Measurements from ENCODE around the gene PLEKHA8. TPM values are rescaled to one million over a fixed set of nuclear protein-coding genes. Genes with fewer than 3 reads are reported as not detected.

PLEKHA8 gene
- total RNA-seq, 4 donors from 2014 or later: 5.7 to 12.4 (median 7.2) TPM

GRCh38 chr7:30148426-30148825, 120.2 kb downstream of the PLEKHA8 start:
- Histone ChIP-seq H3K4me1 (peaks cover 25% of the 10 kb centered on the region), H3K4me3 (no peak overlapping the region), H3K9me3 (no peaks in the 10 kb centered on the region), H3K27me3 (no peaks in the 10 kb centered on the region), H3K27ac (peak overlapping the region; percentile 51), H3K36me3 (peaks cover 13% of the 10 kb centered on the region)
- DNase-seq (ENCODE audit: low spot score in 2 of 2): no peak
- TF ChIP-seq POLR2A (IDR thresholded peaks at IDR 0.05): no peak
- no peak for TF ChIP-seq POLR2AphosphoS5 (IDR thresholded peaks at IDR 0.05)
- no peak for TF ChIP-seq EP300 (IDR thresholded peaks at IDR 0.05)
- no peak for TF ChIP-seq CTCF (IDR thresholded peaks at IDR 0.05)
- 98% methylated on average over 5 of the region's 5 CpGs for WGBS

GRCh38 chr7:30148951-30149459, 120.8 kb downstream of the PLEKHA8 start:
- no peak for DNase-seq (ENCODE audit: low spot score in 2 of 2)
- TF ChIP-seq CTCF (IDR thresholded peaks at IDR 0.05): no peak
- TF ChIP-seq POLR2AphosphoS5 (IDR thresholded peaks at IDR 0.05): peak in 1 of 3 donors; percentile 11
- Histone ChIP-seq H3K27me3 (no peaks in the 10 kb centered on the region), H3K36me3 (peaks cover 17% of the 10 kb centered on the region), H3K4me3 (peak overlapping the region; percentile 7), H3K27ac (peak overlapping the region; percentile 56), H3K4me1 (peaks cover 19% of the 10 kb centered on the region), H3K9me3 (no peaks in the 10 kb centered on the region)
- WGBS: 44% methylated on average over 10 of the region's 13 CpGs

GRCh38 chr7:30149640-30150272, 121.5 kb downstream of the PLEKHA8 start:
- Histone ChIP-seq H3K36me3 (peaks cover 25% of the 10 kb centered on the region), H3K27ac (peak overlapping the region; percentile 56)
- WGBS: 83% methylated on average over 7 of the region's 7 CpGs

GRCh38 chr7:30150711-30151110, 122.5 kb downstream of the PLEKHA8 start:
- H3K4me1 ChIP-seq: peaks cover 13% of the 10 kb centered on the region
- no peak for TF ChIP-seq POLR2AphosphoS5 (IDR thresholded peaks at IDR 0.05)
- H3K9me3 ChIP-seq: no peaks in the 10 kb centered on the region
- H3K36me3 ChIP-seq: peaks cover 32% of the 10 kb centered on the region
- H3K4me3 ChIP-seq: no peak overlapping the region
- no peak for DNase-seq (ENCODE audit: low spot score in 2 of 2)
- 95% methylated on average over 7 of the region's 7 CpGs for WGBS
- no peak overlapping the region for H3K27ac ChIP-seq
- no peaks in the 10 kb centered on the region for H3K27me3 ChIP-seq

More at GRCh38 chr7:30149640-30150272, 121.5 kb downstream of the PLEKHA8 start:
- Histone ChIP-seq H3K4me3 (no peak overlapping the region), H3K9me3 (no peaks in the 10 kb centered on the region), H3K4me1 (peaks cover 13% of the 10 kb centered on the region), H3K27me3 (no peaks in the 10 kb centered on the region)
- no peak for TF ChIP-seq EP300 (IDR thresholded peaks at IDR 0.05)
- no peak for TF ChIP-seq POLR2AphosphoS5 (IDR thresholded peaks at IDR 0.05)
- no peak for TF ChIP-seq CTCF (IDR thresholded peaks at IDR 0.05)
- TF ChIP-seq POLR2A (IDR thresholded peaks at IDR 0.05): no peak
- no peak for DNase-seq (ENCODE audit: low spot score in 2 of 2)

GRCh38 chr7:30154111-30154587, 125.9 kb downstream of the PLEKHA8 start:
- Histone ChIP-seq H3K4me1 (peaks cover 7% of the 10 kb centered on the region), H3K36me3 (peaks cover 34% of the 10 kb centered on the region), H3K9me3 (no peaks in the 10 kb centered on the region), H3K27ac (no peak overlapping the region), H3K4me3 (no peak overlapping the region), H3K27me3 (no peaks in the 10 kb centered on the region)
- WGBS: 90% methylated on average over 9 of the region's 9 CpGs
- DNase-seq (ENCODE audit: low spot score in 2 of 2): no peak
- TF ChIP-seq POLR2A (IDR thresholded peaks at IDR 0.05): no peak
- no peak for TF ChIP-seq EP300 (IDR thresholded peaks at IDR 0.05)
- TF ChIP-seq POLR2AphosphoS5 (IDR thresholded peaks at IDR 0.05): no peak
- TF ChIP-seq CTCF (IDR thresholded peaks at IDR 0.05): no peak

Measured in suprapubic skin (tissue), 4 donors.